HG02798 (cell line): ENCODE measurements around the gene CCDC142.
"Not testable (repeated sequence)": the region's sequence is repeated elsewhere in the genome, so short reads cannot be mapped to it uniquely, and the experiment has no call there.

Experiments used
- ATAC-seq: cut with Tn5 transposase; IDR thresholded peaks from one replicate; pipeline ENCODE4 v1.9.1; 2021; ENCODE audit warnings: mild to moderate bottlenecking; ENCODE audit not compliant: unreplicated experiment, poor library complexity

CCDC142 gene

DNA sequence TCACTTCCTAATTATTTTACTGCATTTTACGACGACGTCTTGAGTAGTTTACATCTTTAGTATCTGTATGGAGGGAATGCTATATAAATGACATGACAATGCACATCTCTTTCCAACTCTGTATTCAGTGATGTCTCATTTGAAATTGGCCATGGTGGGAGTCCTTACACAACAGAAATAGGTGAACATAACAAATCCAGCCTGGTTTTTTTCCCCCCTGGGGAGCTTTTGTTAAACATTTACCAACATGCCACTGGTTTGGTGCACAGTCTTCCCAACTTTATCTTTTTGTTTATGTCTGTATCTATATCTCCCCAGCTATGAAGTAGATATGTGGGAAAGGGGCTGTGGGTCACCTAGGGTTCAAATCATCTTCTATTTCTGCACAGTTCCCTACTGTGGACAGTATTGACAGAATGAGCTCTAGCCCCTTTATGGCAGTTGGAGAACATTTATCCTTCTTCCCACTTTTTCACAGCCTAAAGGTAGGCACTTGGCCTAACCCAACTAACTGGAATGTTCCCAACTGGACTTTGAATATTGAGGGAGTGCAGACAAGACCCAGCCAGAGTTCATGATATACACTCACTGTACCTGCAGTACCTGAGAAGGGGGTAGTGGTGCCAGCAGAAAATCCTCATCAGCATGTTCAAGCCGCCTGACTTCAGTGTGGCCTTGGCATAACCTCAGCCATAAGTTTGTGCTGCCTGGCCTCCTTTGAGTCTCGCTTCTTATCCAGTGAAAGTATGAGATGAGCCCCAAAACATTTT lies 35.4 kb downstream of the CCDC142 start:
- ATAC-seq = no peak

- ATAC-seq = no peak
These were observed 38.1 kb downstream of the CCDC142 start for GRCh38 chr2:74444498-74445318.

- ATAC-seq = not testable (repeated sequence)
These were observed 40.1 kb downstream of the CCDC142 start for GRCh38 chr2:74442483-74443297.

GRCh38 chr2:74441690-74442482 lies 40.9 kb downstream of the CCDC142 start, which contains the start of gene RTKN:
Gene RTKN, minus strand, starts transcription at chr2:74441937. Its CDS starts 121 bp downstream, at chr2:74441816.
- peak; percentile 16 for ATAC-seq

DNA sequence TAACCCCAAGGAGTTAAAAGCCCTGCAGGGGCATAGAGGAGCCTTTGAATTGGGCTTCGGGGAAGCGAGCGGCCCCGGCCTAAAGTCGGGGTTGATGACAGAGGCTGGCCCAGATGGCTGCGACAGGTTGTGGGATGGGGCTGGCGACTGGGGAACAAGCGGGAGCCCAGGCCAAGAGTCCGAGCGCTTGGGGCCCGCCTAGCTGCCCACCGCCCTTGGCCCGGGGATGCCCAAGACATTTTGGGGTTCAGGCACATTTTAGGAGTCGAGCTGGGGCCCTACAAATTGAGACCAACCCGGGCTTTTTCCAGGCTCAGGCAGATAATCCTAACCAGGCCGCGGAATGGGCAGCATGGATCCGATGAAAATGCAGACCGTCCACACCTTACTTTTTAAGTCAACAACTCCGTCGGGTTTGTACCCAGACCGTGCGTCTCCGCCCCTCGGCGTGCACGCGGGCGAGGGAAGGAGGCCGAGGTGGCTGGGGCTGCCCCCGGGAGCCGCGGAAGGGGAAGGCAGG lies 41.6 kb downstream of the CCDC142 start:
- no peak for ATAC-seq

DNA sequence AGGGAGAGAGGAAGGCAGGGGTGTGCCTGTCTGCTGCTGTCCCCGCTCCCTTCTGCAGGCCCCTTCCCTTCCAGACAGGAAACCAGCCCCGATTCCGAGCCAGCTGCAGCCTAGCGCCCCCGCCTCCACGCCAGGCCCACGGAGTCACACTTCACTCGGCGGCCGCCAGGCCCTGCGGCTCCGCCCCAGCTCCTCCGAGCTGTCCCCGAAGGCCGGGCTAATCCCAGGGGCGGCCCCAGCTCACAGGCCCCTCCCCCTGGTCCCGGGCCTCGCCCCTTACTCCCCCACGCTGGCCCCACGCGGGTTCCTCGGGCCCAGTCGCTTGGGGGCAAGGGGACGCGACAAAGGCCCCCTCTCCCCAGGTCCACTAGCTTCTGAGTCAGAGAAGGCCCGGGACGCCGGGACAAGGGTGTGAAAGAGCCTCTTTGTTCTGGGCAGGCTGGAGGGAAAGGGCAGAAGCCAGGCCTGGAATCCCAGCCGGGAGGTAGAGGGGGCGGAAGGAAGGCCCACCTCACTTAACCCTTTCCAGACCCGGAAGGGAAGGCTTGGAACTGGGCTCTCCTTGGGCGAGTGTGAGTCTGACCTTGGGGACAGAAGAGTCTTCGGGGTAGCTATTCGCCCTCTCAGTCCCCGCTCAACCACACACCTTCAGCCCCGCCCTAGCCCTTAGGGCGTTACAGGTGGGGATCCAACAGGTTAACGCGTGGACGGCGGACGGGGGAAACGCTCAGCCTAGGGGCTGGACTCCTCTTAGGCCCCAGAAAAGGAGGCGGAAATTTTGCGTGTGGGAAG lies 42.2 kb downstream of the CCDC142 start:
- ATAC-seq = peak; percentile 94

GRCh38 chr2:74439803-74440377 lies 42.9 kb downstream of the CCDC142 start:
- no peak for ATAC-seq

DNA sequence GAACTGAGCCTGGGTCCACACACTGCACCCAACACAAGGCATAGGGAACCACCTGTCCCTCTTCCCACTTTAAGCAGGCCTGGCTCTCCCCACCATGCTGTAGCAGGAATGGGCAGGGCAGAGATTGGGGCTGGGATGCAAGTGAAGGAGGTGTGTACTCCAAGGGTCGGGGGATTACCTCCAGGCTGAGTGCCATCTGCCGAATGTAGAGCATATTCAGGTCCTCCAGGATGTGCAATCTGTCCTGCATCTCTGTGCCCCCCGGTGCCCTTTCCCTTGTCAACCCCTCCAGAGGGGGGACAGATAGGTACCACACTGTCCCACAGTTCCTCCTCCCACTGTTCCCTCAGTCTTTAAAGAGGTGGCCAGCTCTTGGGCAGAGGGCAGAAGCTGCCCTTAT lies 43.4 kb downstream of the CCDC142 start:
- ATAC-seq = no peak

DNA sequence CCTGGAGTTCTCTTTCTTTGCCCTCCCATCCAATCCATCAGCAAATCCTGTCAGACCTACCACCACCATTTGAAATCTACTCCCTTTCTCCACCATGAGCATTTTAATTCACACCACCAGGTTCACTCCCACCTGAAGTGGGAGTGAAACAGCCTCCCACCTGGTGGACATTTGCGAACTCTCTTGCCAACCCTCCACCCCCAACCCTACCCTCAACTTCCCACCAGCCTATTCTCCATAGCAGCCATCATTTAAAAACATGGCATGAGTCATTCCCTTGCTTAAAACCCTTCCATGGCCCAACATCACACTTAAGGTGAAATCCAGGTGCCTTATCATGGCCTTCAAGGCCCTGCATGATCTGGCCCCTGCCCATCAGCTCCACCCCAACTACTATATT lies 44.5 kb downstream of the CCDC142 start:
- no peak for ATAC-seq

DNA sequence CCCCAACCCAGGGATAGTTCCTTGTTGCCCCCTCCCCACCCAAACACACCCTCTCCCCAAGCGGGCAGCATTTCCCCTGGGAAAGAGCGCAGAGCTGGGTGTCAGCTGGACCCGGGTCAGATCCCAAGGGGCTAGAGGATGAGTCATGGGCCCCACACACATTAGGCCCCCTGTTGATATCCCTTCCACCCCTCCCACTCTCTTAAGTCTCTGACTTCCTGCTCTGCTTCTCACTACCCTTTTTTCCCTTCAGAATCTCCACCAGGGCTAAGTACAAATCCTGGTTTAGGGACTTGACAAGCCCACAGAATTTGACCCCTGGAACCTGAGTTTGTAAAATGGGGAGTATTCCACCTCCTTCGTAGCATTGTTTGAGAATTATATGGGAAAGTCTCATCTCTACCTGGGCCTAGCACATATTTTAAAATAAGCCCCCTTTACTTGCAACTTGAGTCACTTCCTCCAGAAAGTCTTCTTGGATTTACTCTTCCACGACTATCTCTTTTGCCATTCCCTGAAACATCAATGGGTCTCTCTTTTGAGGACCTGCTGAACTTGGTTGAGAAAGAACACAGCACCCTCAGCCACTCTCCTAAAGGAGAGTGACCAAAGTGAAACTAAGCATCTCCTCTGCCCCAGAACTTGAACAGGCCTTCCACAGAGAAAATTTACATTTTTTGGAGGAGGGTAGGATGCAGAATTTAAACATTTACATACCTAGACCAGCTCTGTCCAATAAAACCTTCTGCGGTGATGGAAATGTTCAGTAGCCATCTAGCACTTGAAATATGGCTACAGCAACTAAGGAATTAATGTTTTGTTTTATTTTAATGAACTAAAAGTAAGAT lies 45.7 kb downstream of the CCDC142 start:
- no peak for ATAC-seq

GRCh38 chr2:74436111-74436805 lies 46.5 kb downstream of the CCDC142 start:
- no peak for ATAC-seq

- ATAC-seq = no peak
These were observed 52.3 kb downstream of the CCDC142 start for GRCh38 chr2:74430502-74430901.

DNA sequence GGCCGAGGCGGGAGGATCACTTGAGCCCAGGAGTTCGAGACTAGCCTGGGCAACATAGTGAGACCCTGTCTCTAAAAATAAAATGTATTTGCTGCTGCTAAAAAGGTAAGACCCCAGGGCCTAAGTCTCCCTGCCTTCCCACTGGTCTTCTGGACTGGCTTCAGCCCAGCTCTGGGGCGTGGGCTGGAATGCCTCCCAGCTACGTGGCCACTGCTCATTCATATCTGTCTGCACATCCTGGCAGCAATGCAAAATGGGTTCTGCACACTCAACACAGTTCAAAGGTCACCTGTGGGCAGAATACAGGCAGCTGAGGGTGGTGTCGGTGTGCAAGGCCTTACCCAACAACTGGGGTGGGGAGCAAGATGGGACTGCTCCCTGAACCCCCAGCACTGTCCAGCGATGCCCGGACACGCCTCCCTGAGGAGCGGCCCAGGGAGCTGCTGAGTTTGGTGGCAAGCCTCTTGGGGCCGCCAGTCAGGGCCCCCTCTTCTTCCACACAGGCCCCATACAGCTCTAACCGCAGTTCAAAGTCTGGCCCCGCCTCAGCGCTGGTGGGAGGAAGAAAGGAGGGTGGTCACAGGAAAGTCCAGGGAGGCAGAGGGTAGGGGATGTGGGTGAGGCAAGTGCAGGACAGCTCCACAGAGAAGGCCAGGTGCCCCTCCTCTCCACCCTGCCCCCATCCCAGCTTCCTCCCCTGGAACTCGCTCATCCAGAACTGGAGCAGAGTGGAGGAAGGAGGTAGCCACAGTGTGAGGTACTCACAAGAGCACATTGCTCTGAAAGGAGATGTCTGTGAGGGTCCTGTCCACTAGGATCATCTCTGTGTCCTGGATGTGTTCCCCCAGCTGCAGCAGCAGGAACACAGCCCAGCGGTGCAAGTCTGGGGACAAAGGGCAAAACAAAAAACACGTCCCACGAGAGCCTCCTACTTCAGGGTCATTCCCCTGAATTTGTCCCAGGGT lies 53.0 kb downstream of the CCDC142 start:
- ATAC-seq = no peak

DNA sequence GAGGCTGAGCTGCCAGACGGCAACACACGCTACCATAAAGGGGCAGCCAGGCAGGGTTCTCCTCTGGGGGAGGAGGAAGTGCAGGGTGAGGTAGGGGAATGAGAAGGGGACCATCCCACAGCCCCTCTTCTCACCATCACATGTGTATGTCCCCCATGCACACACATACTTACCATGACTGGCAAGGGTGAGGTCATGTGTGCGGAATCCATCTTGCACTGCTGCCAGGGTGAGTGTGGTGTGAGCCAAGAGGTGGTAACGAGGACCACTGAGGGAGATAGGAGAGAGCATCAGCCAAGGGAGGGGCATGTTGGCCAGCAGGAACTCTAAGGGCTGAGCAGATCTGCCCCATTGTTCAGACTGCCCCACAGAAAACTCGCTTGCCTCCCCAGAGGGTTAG lies 54.1 kb downstream of the CCDC142 start:
- no peak for ATAC-seq

GRCh38 chr2:74427551-74427950 lies 55.2 kb downstream of the CCDC142 start:
- no peak for ATAC-seq

- ATAC-seq = no peak
These were observed 56.5 kb downstream of the CCDC142 start for GRCh38 chr2:74426181-74426758.
